Osteoblast (primary cell): Measurements from ENCODE around the gene AXIN2. TPM values are rescaled to one million over a fixed set of nuclear protein-coding genes. Genes with fewer than 3 reads are reported as not detected.

ENCODE experiments used
- DNase-seq: peaks from one replicate; pipeline ENCODE4 v3.0.0; 2011; ENCODE audit warnings: low spot score, mixed read lengths; ENCODE audit not compliant: insufficient read length; ENCODE audit errors: missing footprints
- H2AFZ ChIP-seq: 2 replicates; pipeline ENCODE4 v1.6.0; 2011; ENCODE audit warnings: mild to moderate bottlenecking, low read length
- H3K27ac ChIP-seq: 2 replicates; pipeline ENCODE4 v1.5.1; 2011; ENCODE audit warnings: mild to moderate bottlenecking, low read depth, low read length, moderate library complexity
- H3K27me3 ChIP-seq: 2 replicates; pipeline ENCODE4 v1.6.0; 2012; ENCODE audit warnings: mild to moderate bottlenecking, control low read depth, inconsistent platforms, low read length, moderate library complexity; ENCODE audit not compliant: insufficient read depth
- H3K36me3 ChIP-seq: 2 replicates; pipeline ENCODE4 v1.5.1; 2011; ENCODE audit warnings: mild to moderate bottlenecking, low read length, control low read depth, moderate library complexity; ENCODE audit not compliant: insufficient read depth
- H3K4me1 ChIP-seq: 2 replicates; pipeline ENCODE4 v1.5.1; 2011; ENCODE audit warnings: mild to moderate bottlenecking, low read length, control low read depth, moderate library complexity; ENCODE audit not compliant: insufficient read depth
- H3K4me2 ChIP-seq: 2 replicates; pipeline ENCODE4 v1.6.0; 2011; ENCODE audit warnings: mild to moderate bottlenecking, low read length; ENCODE audit not compliant: insufficient read depth
- H3K4me3 ChIP-seq: fragments of 200-600 bp; sonication (generic); 3 replicates; pipeline ENCODE4 v1.5.1; 2012; ENCODE audit warnings: mild to moderate bottlenecking, low read length, inconsistent platforms; ENCODE audit not compliant: insufficient read depth
- H3K79me2 ChIP-seq: 2 replicates; pipeline ENCODE4 v1.6.0; 2012; ENCODE audit warnings: mild to moderate bottlenecking, low read length, control low read depth, inconsistent platforms; ENCODE audit not compliant: insufficient read depth
- H3K9me3 ChIP-seq: 2 replicates; pipeline ENCODE4 v1.5.1; 2011; ENCODE audit warnings: low read depth, low read length, control low read depth
- H4K20me1 ChIP-seq: 2 replicates; pipeline ENCODE4 v1.6.0; 2012; ENCODE audit warnings: mild to moderate bottlenecking, low read length, control low read depth; ENCODE audit not compliant: insufficient read depth
- CTCF ChIP-seq: IDR thresholded peaks from 2 replicates; pipeline ENCODE4 v1.5.1; 2011; ENCODE audit warnings: mild to moderate bottlenecking, low read depth, low read length, moderate library complexity; ENCODE audit errors: extremely low read depth
- total RNA-seq: library from RNA; depleted of rRNA; stranded (reverse); fragments of >200 nt; gene quantifications from 2 replicates; pipeline ENCODE4 v1.2.3, GENCODE V29; 2012

The AXIN2 gene
- total RNA-seq, 1 donor, result 5.1 TPM

GRCh38 chr17:65556014-65556909, 5.2 kb downstream of the AXIN2 start:
- peaks cover 36% of the 10 kb centered on the region for H4K20me1 ChIP-seq
- H3K27me3 ChIP-seq, result no peaks in the 10 kb centered on the region
- H3K9me3 ChIP-seq, result no peaks in the 10 kb centered on the region
- peaks cover 23% of the 10 kb centered on the region for H3K4me1 ChIP-seq
- TF ChIP-seq CTCF, result peak; percentile 78
- peaks cover 2% of the 10 kb centered on the region for H3K36me3 ChIP-seq
- no peak overlapping the region for H3K4me3 ChIP-seq
- no peak overlapping the region for H3K4me2 ChIP-seq
- peaks cover 4% of the 10 kb centered on the region for H3K79me2 ChIP-seq
- no peak overlapping the region for H2AFZ ChIP-seq
- H3K27ac ChIP-seq, result no peak overlapping the region
- DNase-seq, result peak; percentile 92

- TF ChIP-seq CTCF, result peak; percentile 26
- H3K27me3 ChIP-seq, result no peaks in the 10 kb centered on the region
- H3K27ac ChIP-seq, result no peak overlapping the region
- no peak overlapping the region for H2AFZ ChIP-seq
- DNase-seq, result peak; percentile 54
- H3K4me3 ChIP-seq, result no peak overlapping the region
- peaks cover 39% of the 10 kb centered on the region for H4K20me1 ChIP-seq
- H3K79me2 ChIP-seq, result peaks cover 6% of the 10 kb centered on the region
- peak overlapping the region; percentile 55 for H3K4me2 ChIP-seq
- H3K36me3 ChIP-seq, result peaks cover 2% of the 10 kb centered on the region
- H3K4me1 ChIP-seq, result peaks cover 23% of the 10 kb centered on the region
- H3K9me3 ChIP-seq, result no peaks in the 10 kb centered on the region
These were observed 6.8 kb downstream of the AXIN2 start for GRCh38 chr17:65554553-65555223.

GRCh38 chr17:65553646-65554552, 7.5 kb downstream of the AXIN2 start:
- peak overlapping the region; percentile 55 for H3K4me2 ChIP-seq
- TF ChIP-seq CTCF, result no peak
- peaks cover 2% of the 10 kb centered on the region for H3K36me3 ChIP-seq
- H3K4me1 ChIP-seq, result peaks cover 23% of the 10 kb centered on the region
- H3K27me3 ChIP-seq, result no peaks in the 10 kb centered on the region
- no peak overlapping the region for H2AFZ ChIP-seq
- no peaks in the 10 kb centered on the region for H3K9me3 ChIP-seq
- H4K20me1 ChIP-seq, result peaks cover 45% of the 10 kb centered on the region
- H3K4me3 ChIP-seq, result no peak overlapping the region
- DNase-seq, result no peak
- peaks cover 6% of the 10 kb centered on the region for H3K79me2 ChIP-seq
- H3K27ac ChIP-seq, result peak overlapping the region; percentile 43
